SKM-1 (cell line): ENCODE measurements around the gene APOL1.
"Not testable (repeated sequence)": the region's sequence is repeated elsewhere in the genome, so short reads cannot be mapped to it uniquely, and the experiment has no call there.

ENCODE experiments used
- DNase-seq: peaks from one replicate; lab custom pipeline; 2025; ENCODE audit not compliant: unreplicated experiment; lab: John Stamatoyannopoulos, UW

The APOL1 gene

GRCh38 chr22:36252754-36253522 lies at the start of gene APOL1:
APOL1 (plus strand) TSS chr22:36253133; CDS start chr22:36254956, 1,823 bp downstream.
- no peak for DNase-seq

DNA sequence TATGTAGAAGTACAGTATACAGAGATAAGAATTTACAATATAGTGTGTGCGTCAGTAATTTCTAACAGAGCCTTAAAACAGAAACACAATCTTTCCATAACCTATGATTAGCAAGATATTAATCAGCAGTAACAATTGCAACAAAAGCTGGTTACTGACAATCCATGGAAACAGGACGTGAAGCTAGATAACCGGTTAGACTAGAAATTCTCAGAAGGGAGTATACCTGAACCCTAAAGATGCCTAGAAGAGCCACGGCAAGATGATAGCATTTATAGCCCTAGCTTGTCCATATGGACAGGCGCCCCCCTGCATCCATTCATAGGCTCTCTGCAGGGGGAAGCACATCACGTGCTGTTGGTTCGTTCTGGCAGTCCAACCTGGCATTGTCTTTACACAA lies 49.5 kb upstream of the APOL1 start:
- not testable (repeated sequence) for DNase-seq

GRCh38 chr22:36204001-36204631 lies 48.8 kb upstream of the APOL1 start:
- DNase-seq: no peak

GRCh38 chr22:36204632-36205015 lies 48.3 kb upstream of the APOL1 start:
- no peak for DNase-seq

DNA sequence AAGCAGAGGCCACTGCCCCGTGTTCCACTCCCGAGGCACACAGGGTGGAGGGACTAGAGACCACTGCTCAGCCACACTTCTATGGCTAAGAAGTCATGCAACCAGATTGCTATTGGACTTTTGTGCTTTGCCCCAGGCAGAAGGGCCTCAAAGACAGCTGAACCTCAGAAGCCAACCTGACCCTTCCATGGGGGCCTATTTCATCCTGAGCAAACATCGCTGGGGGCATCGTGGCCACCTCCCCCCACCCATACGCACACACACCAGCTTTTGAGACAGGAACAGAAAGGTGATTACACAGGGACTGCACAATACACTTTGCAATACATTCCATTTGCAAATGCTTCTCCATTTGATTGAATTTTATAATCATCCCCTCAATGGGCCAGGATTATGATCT lies 47.4 kb upstream of the APOL1 start:
- not testable (repeated sequence) for DNase-seq

DNA sequence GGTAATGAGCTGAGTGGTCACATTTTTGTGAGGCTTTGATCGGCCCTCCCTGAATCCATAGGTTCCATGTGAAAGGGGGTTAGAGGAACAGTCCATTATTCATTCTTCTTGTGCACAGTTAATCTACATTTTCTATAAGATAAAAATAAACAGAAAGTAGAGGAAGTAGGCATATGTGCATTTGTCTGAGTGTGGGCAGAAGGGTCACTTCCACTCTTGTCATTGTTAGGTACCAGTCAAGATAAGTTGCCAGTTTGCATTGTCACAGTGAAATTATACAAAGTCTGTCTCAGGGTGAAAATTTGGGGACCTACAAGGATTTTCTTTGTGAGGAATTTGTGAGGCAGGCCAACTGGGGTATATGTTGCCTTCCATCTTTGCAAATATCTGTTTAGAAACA lies 46.7 kb upstream of the APOL1 start:
- DNase-seq: no peak

DNA sequence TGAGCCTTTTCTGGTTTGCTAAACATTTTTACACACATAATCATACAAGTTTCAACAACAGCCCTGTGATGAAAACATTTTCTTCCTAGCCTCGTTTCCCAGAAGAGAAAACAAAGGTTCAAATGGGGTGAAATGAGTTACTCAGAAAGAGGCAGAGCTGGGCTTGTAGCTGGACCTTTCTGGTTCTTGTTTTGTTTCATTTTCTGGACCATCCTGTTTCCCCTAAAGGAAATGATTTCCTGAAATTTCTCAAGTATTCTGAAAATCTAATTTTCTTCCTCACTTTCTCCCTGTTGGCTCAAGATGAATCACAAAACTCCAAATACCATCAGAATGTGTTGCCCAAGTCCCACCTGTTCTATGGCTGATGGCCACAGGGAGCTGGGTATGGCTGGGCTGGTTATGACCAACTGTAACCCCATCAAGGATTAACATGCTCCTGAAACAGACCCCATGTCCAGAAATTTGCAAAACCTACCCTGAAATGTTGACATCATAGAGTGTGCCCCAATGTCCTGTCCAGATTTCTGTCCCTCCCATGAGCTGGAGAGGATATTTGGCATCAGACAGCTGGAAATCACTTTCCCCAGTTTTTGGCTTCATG lies 44.7 kb upstream of the APOL1 start:
- DNase-seq: no peak

- DNase-seq: no peak
These were observed 44.0 kb upstream of the APOL1 start for GRCh38 chr22:36208914-36209313.

- DNase-seq: not testable (repeated sequence)
These were observed 43.4 kb upstream of the APOL1 start for GRCh38 chr22:36209488-36209908.

DNA sequence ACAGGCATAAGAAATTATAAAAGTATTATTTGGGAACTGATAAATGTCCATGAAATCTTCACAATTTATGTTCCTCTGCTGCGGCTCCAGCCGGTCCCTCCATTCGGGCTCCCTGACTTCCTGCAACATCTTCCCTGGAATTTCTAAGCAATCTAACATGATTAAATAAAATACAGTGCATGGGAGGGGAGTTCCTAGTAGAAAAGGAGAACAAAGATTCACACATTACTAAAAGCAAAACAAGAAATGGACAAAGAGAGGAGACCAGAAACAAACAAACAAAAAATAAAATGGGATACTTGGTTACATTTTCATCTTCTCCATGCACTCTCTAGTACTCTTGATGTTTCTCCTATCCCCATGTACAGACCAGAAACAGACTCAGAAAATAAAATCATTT lies 42.7 kb upstream of the APOL1 start:
- DNase-seq: no peak

DNA sequence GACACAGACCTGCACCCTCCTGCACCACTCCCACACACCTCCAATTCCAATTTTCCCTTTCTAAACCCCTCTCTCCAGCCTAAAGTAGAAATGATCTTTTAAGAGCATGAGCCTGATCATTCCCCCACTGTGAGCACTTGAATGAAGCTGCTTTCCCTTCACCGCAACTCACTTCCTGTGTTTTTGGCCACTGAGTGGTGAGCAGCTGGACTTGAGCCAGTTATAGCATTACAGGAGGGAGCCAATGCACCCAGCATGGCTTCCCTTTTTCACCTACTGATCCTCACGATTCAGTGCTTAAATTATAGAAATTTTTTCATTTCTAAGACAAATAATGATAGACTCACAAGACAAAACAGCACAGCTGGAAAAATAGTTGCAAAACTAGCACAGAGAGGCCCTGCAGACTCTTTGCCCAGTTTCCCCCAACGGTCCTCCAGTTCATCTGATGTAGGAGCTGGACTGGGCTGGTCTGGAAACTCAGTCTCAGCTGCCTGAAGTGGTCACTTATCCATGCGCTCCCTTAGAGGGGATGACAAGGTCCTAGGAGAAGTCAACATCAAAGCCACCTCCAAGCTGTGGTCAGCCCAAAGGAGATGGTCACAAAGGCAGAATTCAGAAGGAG lies 41.6 kb upstream of the APOL1 start:
- DNase-seq: peak; percentile 70

DNA sequence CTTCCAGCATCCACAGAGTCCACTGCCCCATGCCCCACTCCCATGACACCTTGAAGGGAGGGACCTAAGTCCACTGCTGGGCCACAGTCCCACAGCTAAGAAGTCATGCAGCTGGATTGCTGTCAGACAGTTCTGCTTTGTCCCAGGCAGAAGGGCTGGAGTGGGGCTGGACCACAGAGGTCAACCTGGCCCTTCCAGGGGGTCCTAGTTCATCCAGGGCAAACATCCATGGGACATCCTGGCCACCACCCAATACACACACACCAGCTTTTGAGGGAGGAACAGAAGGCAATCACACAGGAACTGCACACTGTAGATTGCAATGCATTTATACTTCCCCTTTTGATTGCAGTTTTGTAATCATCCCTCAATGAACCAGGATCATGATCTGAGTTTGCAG lies 40.0 kb upstream of the APOL1 start:
- DNase-seq: peak; percentile 68

- DNase-seq: no peak
These were observed 39.3 kb upstream of the APOL1 start for GRCh38 chr22:36213586-36213985.

DNA sequence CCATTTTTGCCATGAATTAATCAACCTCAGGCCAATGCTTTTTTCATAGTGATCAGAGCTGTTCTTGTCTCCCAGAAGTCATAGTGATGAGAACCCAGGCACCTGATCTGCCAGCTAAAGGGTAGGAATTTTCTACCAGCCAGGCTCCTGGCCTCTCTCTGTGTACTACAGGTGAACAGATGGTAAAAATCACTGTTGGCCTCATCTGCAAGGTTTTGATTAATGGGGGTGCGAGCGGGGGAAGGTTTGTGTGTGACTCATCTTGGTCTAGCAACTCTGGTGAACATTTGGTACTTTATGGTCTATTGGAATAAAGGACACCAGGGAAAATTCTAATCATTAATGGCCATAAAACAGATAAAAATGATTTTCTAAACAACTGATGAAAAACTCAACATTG lies 37.0 kb upstream of the APOL1 start:
- DNase-seq: no peak

- DNase-seq: no peak
These were observed 34.2 kb upstream of the APOL1 start for GRCh38 chr22:36218648-36219193.

DNA sequence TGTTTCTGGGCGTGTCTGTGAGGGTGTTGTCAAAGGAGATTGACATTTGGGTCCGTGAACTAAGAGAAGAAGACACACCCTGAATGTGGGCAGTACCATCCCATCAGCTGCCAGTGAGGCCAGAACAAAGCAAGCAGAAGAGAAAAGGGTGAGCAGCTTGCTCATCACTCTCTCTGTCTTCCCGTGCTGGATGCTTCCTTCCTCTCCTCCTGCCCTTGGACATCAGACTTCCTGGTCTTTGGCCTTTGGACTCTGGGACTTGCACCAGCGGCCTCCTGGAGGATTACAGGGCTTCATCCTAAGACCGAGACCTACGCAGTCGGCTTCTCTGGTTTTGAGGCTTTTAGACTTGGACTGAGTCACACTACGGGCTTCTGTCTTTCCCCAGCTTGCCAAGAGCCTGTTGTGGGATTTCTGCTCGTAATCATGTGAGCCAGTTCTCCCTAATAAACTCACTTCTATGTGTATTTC lies 32.4 kb upstream of the APOL1 start:
- DNase-seq: no peak

GRCh38 chr22:36221799-36222751 lies 30.9 kb upstream of the APOL1 start:
- DNase-seq: peak; percentile 6

DNA sequence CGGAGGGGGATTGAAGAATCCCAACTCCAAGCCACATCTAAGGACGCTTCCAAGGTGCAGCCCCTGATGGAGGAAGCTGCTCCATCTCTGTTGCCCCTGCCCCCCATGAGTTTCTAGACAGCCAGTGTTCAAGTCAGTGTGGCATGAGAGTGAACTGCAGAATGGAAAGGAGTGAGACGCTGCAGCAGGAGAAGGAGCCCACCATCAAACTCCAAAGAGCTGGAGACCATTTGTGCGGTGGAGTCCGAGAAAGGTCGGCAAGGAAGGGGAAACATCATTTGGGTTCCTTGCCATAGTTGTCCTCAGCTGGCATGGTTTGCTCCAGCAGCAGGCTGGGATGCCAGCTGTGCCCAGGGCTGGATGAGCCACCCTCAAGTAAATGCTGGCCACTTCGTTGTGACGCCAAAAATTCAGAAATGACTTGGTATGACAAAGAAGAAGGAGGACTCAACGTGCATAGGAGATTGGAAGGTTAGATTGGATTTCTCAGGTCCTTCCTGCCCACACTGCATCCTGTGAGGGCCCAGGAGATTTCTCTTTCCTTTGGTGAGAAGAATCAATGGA lies 30.0 kb upstream of the APOL1 start:
- no peak for DNase-seq

DNA sequence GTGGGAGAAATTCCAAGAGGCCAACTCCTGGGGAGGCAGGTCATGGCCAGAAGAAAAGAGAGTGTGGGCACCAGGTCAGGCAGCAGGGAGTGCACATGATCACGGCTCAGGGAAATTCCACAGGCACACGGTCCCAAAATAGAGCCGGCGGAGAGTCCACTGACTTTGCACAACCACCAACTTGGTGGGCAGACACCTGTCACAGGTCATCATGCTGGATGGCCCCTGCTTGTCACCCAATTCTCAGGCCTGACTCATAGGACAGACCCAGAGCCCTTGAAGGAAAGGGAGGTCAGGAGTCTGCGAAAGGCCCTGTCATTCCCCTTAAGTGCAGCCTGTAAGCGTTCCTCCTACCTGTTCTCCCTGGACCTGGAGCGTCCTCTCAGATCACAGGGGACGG lies 29.4 kb upstream of the APOL1 start:
- DNase-seq: no peak

- DNase-seq: no peak
These were observed 28.7 kb upstream of the APOL1 start for GRCh38 chr22:36224245-36224644.
